Suprapubic skin (tissue), 4 donors: Measurements from ENCODE around the gene KREMEN1. TPM values are rescaled to one million over a fixed set of nuclear protein-coding genes. Genes with fewer than 3 reads are reported as not detected.
A peak's percentile ranks its signal among the peaks of the same experiment; 100 is the strongest.

ENCODE experiments used
- DNase-seq, 2 donors: peaks; one replicate each; pipeline ENCODE4 v3.0.0-alpha.2; 2019; ENCODE audit warnings: low spot score in 2 of 2
- H3K27ac ChIP-seq: fragments of 200-600 bp; sonication (generic); one replicate; pipeline ENCODE4 v1.5.1; 2019
- H3K27me3 ChIP-seq: fragments of 200-600 bp; sonication (generic); one replicate; pipeline ENCODE4 v1.5.1; 2019
- H3K36me3 ChIP-seq: fragments of 200-600 bp; sonication (generic); one replicate; pipeline ENCODE4 v1.5.1; 2019
- H3K4me1 ChIP-seq: fragments of 200-600 bp; sonication (generic); one replicate; pipeline ENCODE4 v1.5.1; 2019
- H3K4me3 ChIP-seq: fragments of 200-600 bp; sonication (generic); one replicate; pipeline ENCODE4 v1.5.1; 2019; ENCODE audit warnings: mild to moderate bottlenecking
- H3K9me3 ChIP-seq: fragments of 200-600 bp; sonication (generic); one replicate; pipeline ENCODE4 v1.5.1; 2019
- EP300 ChIP-seq: sonication (generic); formaldehyde crosslinking; IDR thresholded peaks from one replicate; pipeline ENCODE4 v1.6.1; 2017; ENCODE audit warnings: antibody characterized with exemption
- POLR2A ChIP-seq, 2 donors: fragments of 450-650 bp; IDR thresholded peaks; one replicate each; pipeline ENCODE4 v1.6.1; 2017; ENCODE audit warnings: antibody characterized with exemption in 2 of 2, mild to moderate bottlenecking in 2 of 2, moderate library complexity in 2 of 2
- POLR2AphosphoS5 ChIP-seq, 3 donors: sonication (generic); formaldehyde crosslinking; IDR thresholded peaks; one replicate each; pipeline ENCODE4 v1.6.1; 2017; ENCODE audit warnings: antibody characterized with exemption in 3 of 3
- WGBS: methylation state at CpG from one replicate; pipeline ENCODE4 v1.1.5; 2018; 5-methylcytosine and 5-hydroxymethylcytosine counted together
- total RNA-seq, 4 donors: library from RNA; depleted of rRNA; stranded (reverse); fragments of >200 nt; gene quantifications; one replicate each; pipeline ENCODE4 v1.1.0, GENCODE V29; 2016
- TF ChIP-seq, protein P1 (sequence below), 2 donors: fragments of 200-600 bp in 1 of 2; fragments of 450-650 bp in 1 of 2; sonication (generic) in 1 of 2; IDR thresholded peaks; one replicate each; pipeline ENCODE4 v1.5.1; 2016 to 2019; ENCODE audit warnings: antibody characterized with exemption in 2 of 2, mild to moderate bottlenecking in 1 of 2, moderate library complexity in 1 of 2

Gene KREMEN1
- total RNA-seq, 4 donors from 2014 or later, result 51.6 to 71.1 (median 60.9) TPM

DNA sequence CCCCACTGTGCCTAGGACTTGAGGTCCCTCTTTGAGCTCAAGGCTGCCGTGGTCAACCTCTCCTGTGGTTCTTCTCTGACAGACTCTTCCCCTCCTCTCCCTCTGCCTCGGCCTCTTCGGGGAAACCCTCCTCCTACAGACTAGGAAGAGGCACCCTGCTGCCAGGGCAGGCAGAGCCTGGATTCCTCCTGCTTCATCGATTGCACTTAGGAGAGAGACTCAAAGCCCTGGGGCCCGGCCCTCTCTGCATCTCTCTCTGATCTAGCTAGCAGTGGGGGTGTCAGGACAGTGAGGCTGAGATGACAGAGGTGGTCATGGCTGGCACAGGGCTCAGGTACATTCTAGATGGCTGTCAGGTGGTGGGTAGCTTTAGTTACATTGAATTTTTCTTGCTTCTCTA is 69.3 kb downstream of the KREMEN1 start:
- Histone ChIP-seq H3K9me3 (no peaks in the 10 kb centered on the region), H3K27me3 (no peaks in the 10 kb centered on the region), H3K4me1 (peaks cover 19% of the 10 kb centered on the region), H3K27ac (no peak overlapping the region), H3K36me3 (peaks cover 66% of the 10 kb centered on the region), H3K4me3 (no peak overlapping the region)
- WGBS, result 75% methylated on average over 5 of the region's 5 CpGs
- TF ChIP-seq, protein P1, sequence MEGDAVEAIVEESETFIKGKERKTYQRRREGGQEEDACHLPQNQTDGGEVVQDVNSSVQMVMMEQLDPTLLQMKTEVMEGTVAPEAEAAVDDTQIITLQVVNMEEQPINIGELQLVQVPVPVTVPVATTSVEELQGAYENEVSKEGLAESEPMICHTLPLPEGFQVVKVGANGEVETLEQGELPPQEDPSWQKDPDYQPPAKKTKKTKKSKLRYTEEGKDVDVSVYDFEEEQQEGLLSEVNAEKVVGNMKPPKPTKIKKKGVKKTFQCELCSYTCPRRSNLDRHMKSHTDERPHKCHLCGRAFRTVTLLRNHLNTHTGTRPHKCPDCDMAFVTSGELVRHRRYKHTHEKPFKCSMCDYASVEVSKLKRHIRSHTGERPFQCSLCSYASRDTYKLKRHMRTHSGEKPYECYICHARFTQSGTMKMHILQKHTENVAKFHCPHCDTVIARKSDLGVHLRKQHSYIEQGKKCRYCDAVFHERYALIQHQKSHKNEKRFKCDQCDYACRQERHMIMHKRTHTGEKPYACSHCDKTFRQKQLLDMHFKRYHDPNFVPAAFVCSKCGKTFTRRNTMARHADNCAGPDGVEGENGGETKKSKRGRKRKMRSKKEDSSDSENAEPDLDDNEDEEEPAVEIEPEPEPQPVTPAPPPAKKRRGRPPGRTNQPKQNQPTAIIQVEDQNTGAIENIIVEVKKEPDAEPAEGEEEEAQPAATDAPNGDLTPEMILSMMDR (IDR thresholded peaks at IDR 0.05), result no peak
- TF ChIP-seq POLR2AphosphoS5 (IDR thresholded peaks at IDR 0.05), result no peak
- TF ChIP-seq EP300, result no peak
- no peak for TF ChIP-seq POLR2A (IDR thresholded peaks at IDR 0.05)
- DNase-seq, result peak; percentile 44 to 75

DNA sequence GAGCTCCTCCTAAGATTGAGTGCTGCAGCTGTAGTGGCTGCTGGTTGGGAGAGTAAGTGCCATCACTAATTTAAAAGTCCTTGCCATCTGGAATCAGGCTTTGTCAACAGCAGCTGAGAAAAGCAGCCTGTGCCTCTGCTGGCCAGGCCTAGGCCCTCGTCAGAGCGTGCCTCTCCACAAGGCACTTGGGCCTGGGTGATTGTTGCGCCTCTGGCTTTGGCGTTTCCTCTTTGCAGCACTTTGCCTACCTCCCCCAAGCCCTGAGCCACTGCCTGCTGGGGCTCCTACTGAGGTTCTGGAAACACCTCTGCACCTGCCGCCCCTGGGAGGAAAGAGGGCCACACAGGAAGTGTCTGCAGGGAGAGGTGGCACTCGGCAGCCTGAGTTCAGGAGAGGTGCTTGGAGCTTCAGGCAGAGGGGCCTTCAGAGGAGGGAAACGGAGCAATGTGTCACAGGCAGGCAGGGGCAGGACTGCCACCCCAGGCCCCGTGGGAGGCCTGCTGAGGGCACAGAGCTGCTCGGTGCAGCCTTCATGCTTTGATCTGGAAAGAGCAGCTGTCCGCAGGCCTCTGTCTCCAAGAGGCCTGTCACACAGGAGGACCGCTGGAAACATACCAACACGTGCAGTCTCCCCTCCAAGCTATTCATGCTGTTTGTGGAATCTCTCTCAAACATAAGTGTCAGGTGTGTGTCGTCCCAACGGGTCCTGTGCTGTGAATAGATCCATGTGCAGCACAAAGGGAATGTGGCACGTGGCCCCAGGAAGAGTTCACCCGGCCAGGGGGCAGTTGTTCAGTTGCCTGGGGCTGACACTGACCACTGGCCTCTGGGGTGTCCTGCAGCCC is 71.3 kb downstream of the KREMEN1 start:
- Histone ChIP-seq H3K27me3 (no peaks in the 10 kb centered on the region), H3K4me3 (no peak overlapping the region), H3K27ac (no peak overlapping the region), H3K9me3 (no peaks in the 10 kb centered on the region), H3K4me1 (peaks cover 15% of the 10 kb centered on the region), H3K36me3 (peaks cover 64% of the 10 kb centered on the region)
- TF ChIP-seq POLR2A (IDR thresholded peaks at IDR 0.05), result no peak
- no peak for TF ChIP-seq POLR2AphosphoS5 (IDR thresholded peaks at IDR 0.05)
- no peak for TF ChIP-seq EP300
- TF ChIP-seq, protein P1 (IDR thresholded peaks at IDR 0.05), result no peak
- 78% methylated on average over 14 of the region's 16 CpGs for WGBS
- peak; percentile 48 to 68 for DNase-seq

- H3K36me3 ChIP-seq, result peaks cover 58% of the 10 kb centered on the region
- WGBS, result 85% methylated on average over 5 of the region's 14 CpGs
- H3K4me3 ChIP-seq, result no peak overlapping the region
- H3K27ac ChIP-seq, result no peak overlapping the region
- H3K9me3 ChIP-seq, result no peaks in the 10 kb centered on the region
- peaks cover 20% of the 10 kb centered on the region for H3K4me1 ChIP-seq
- DNase-seq, result peak; percentile 50 to 68
- TF ChIP-seq, protein P1 (IDR thresholded peaks at IDR 0.05), result no peak
- no peak for TF ChIP-seq POLR2AphosphoS5 (IDR thresholded peaks at IDR 0.05)
- no peak for TF ChIP-seq POLR2A (IDR thresholded peaks at IDR 0.05)
- TF ChIP-seq EP300, result no peak
- H3K27me3 ChIP-seq, result no peaks in the 10 kb centered on the region
Observed at GRCh38 chr22:29144786-29145160, 71.9 kb downstream of the KREMEN1 start.

GRCh38 chr22:29145321-29146072 is 72.7 kb downstream of the KREMEN1 start:
- Histone ChIP-seq H3K4me3 (no peak overlapping the region), H3K4me1 (peaks cover 22% of the 10 kb centered on the region), H3K27ac (peak overlapping the region; percentile 27), H3K9me3 (no peaks in the 10 kb centered on the region), H3K36me3 (peaks cover 55% of the 10 kb centered on the region), H3K27me3 (no peaks in the 10 kb centered on the region)
- DNase-seq, result peak; percentile 59 to 75
- 60% methylated on average over 18 of the region's 27 CpGs for WGBS
- TF ChIP-seq EP300 (no peak), POLR2AphosphoS5 (IDR thresholded peaks at IDR 0.05) (no peak), POLR2A (IDR thresholded peaks at IDR 0.05) (no peak)
- TF ChIP-seq, protein P1 (IDR thresholded peaks at IDR 0.05), result no peak

- TF ChIP-seq POLR2AphosphoS5 (IDR thresholded peaks at IDR 0.05), result no peak
- no peak for TF ChIP-seq POLR2A (IDR thresholded peaks at IDR 0.05)
- TF ChIP-seq EP300, result no peak
- TF ChIP-seq, protein P1 (IDR thresholded peaks at IDR 0.05), result no peak
- Histone ChIP-seq H3K27ac (peak overlapping the region; percentile 27), H3K9me3 (no peaks in the 10 kb centered on the region), H3K4me3 (no peak overlapping the region), H3K36me3 (peaks cover 59% of the 10 kb centered on the region), H3K27me3 (no peaks in the 10 kb centered on the region), H3K4me1 (peaks cover 23% of the 10 kb centered on the region)
- 85% methylated on average over 14 of the region's 14 CpGs for WGBS
- peak; percentile 49 to 63 for DNase-seq
Observed at GRCh38 chr22:29146091-29146560, 73.3 kb downstream of the KREMEN1 start.
